ENCODE results near the gene NECAP2.
"Not testable (repeated sequence)": the region's sequence is repeated elsewhere in the genome, so short reads cannot be mapped to it uniquely, and the experiment has no call there.

Gene NECAP2

GRCh38 chr1:16489195-16489880 is 48.8 kb downstream of the NECAP2 start:
- not testable (repeated sequence) for DNase-seq (ENCODE audit: extremely low spot score, insufficient read length, low read depth); FAIRE-seq

GRCh38 chr1:16491056-16491675 is 50.6 kb downstream of the NECAP2 start:
- FAIRE-seq, result no peak
- no peak for DNase-seq (ENCODE audit: extremely low spot score, insufficient read length, low read depth)

GRCh38 chr1:16492937-16493336 is 52.4 kb downstream of the NECAP2 start:
- not testable (repeated sequence) for FAIRE-seq; DNase-seq (ENCODE audit: extremely low spot score, insufficient read length, low read depth)

- not testable (repeated sequence) for FAIRE-seq; DNase-seq (ENCODE audit: extremely low spot score, insufficient read length, low read depth)
Measured at GRCh38 chr1:16493731-16494130, 53.2 kb downstream of the NECAP2 start.

- not testable (repeated sequence) for FAIRE-seq
Measured at GRCh38 chr1:16497474-16497904, 57.0 kb downstream of the NECAP2 start.

GRCh38 chr1:16498047-16498446 is 57.5 kb downstream of the NECAP2 start:
- not testable (repeated sequence) for FAIRE-seq; DNase-seq (ENCODE audit: extremely low spot score, insufficient read length, low read depth)

More at GRCh38 chr1:16497474-16497904, 57.0 kb downstream of the NECAP2 start:
- not testable (repeated sequence) for DNase-seq (ENCODE audit: extremely low spot score, insufficient read length, low read depth)

GRCh38 chr1:16498573-16499413 is 58.3 kb downstream of the NECAP2 start:
- FAIRE-seq (peak; percentile 74), DNase-seq (ENCODE audit: extremely low spot score, insufficient read length, low read depth) (peak; percentile 86)

- FAIRE-seq; DNase-seq (ENCODE audit: extremely low spot score, insufficient read length, low read depth): not testable (repeated sequence)
Measured at GRCh38 chr1:16500466-16500865, 59.9 kb downstream of the NECAP2 start.

- FAIRE-seq; DNase-seq (ENCODE audit: extremely low spot score, insufficient read length, low read depth): not testable (repeated sequence)
Measured at GRCh38 chr1:16500975-16501374, 60.5 kb downstream of the NECAP2 start.

- DNase-seq (ENCODE audit: extremely low spot score, insufficient read length, low read depth); FAIRE-seq: not testable (repeated sequence)
Measured at GRCh38 chr1:16501446-16501845, 60.9 kb downstream of the NECAP2 start.

- FAIRE-seq (no peak), DNase-seq (ENCODE audit: extremely low spot score, insufficient read length, low read depth) (no peak)
Measured at GRCh38 chr1:16503494-16503893, 63.0 kb downstream of the NECAP2 start.

GRCh38 chr1:16505870-16506269 is 65.3 kb downstream of the NECAP2 start:
- not testable (repeated sequence) for FAIRE-seq

GRCh38 chr1:16506364-16507136 is 66.0 kb downstream of the NECAP2 start:
- FAIRE-seq; DNase-seq (ENCODE audit: extremely low spot score, insufficient read length, low read depth): not testable (repeated sequence)

More at GRCh38 chr1:16505870-16506269, 65.3 kb downstream of the NECAP2 start:
- DNase-seq (ENCODE audit: extremely low spot score, insufficient read length, low read depth), result not testable (repeated sequence)

- not testable (repeated sequence) for FAIRE-seq; DNase-seq (ENCODE audit: extremely low spot score, insufficient read length, low read depth)
Measured at GRCh38 chr1:16508861-16509445, 68.4 kb downstream of the NECAP2 start.

Measured in GM18507 (cell line).